ENCODE data around the gene C1R. TPM values are rescaled to one million over a fixed set of nuclear protein-coding genes. Genes with fewer than 3 reads are reported as not detected.

Gene C1R
- polyA plus RNA-seq, 1 of the 3 experiments (the other 2 are of a cell fraction), result 20.1 TPM

- Histone ChIP-seq H3K79me2 (ENCODE audit: insufficient read depth) (no peaks in the 10 kb centered on the region), H3K36me3 (replicated peaks in 1 of 2; ENCODE audit: control insufficient read depth in 1 of 2, insufficient read depth in 2 of 2, low read length in 1 of 2) (no peaks in the 10 kb centered on the region), H3K9ac (no peak overlapping the region), H3K9me2 (no peaks in the 10 kb centered on the region), H3K4me2 (no peak overlapping the region), H4K20me1 (ENCODE audit: insufficient read depth) (no peaks in the 10 kb centered on the region), H3K27ac (ENCODE audit: low read depth in 2 of 2, low read length in 1 of 2) (no peak overlapping the region), H3K9me3 (no peaks in the 10 kb centered on the region), H2AFZ (ENCODE audit: low read depth) (no peak overlapping the region), H3F3A (replicated peaks; ENCODE audit: insufficient read depth) (no peaks in the 10 kb centered on the region), H3K4me3 (ENCODE audit: low read depth in 2 of 2, low read length in 1 of 2) (no peak overlapping the region), H3K27me3 (ENCODE audit: insufficient read depth) (no peaks in the 10 kb centered on the region; the same call in 1 of the 2 replicates), H3K4me1 (ENCODE audit: control insufficient read depth in 1 of 2, insufficient read depth in 2 of 2, low read depth in 1 of 2, low read length in 1 of 2) (peaks cover 0 to 5% of the 10 kb centered on the region in 2 experiments; a peak in 1 of 4 replicates)
- no peak for DNase-seq
- TF ChIP-seq RXRA (IDR thresholded peaks at IDR 0.05; ENCODE audit: borderline replicate concordance, low read depth), result no peak
- TF ChIP-seq FOXM1 (IDR thresholded peaks at IDR 0.05; ENCODE audit: low read depth), result no peak
- CTCF ChIA-PET, result no interaction called here
- WGBS (ENCODE audit: low lambda C conversion rate), result 31% methylated on average over 2 of the region's 2 CpGs
- POLR2A ChIA-PET, result no interaction called here
Measured at GRCh38 chr12:7035463-7035862, 56.8 kb downstream of the C1R start.

GRCh38 chr12:7034464-7034863, 57.8 kb downstream of the C1R start:
- no peaks in the 10 kb centered on the region for H3K9me3 ChIP-seq
- H3K4me2 ChIP-seq, result no peak overlapping the region
- no peak overlapping the region for H3K27ac ChIP-seq (ENCODE audit: low read depth in 2 of 2, low read length in 1 of 2)
- no peak overlapping the region for H2AFZ ChIP-seq (ENCODE audit: low read depth)
- H3K4me1 ChIP-seq (ENCODE audit: control insufficient read depth in 1 of 2, insufficient read depth in 2 of 2, low read depth in 1 of 2, low read length in 1 of 2), result peaks cover 0 to 5% of the 10 kb centered on the region in 2 experiments; a peak in 1 of 4 replicates
- POLR2A ChIA-PET, result no interaction called here
- no peak for DNase-seq
- CTCF ChIA-PET, result interaction anchor here (1.6 kb wide), 1 partner anchor 8 kb away, joined by 7 read pairs; no protein-coding TSS in a partner anchor
- no peaks in the 10 kb centered on the region for H4K20me1 ChIP-seq (ENCODE audit: insufficient read depth)
- H3K36me3 ChIP-seq (replicated peaks in 1 of 2; ENCODE audit: control insufficient read depth in 1 of 2, insufficient read depth in 2 of 2, low read length in 1 of 2), result no peaks in the 10 kb centered on the region
- TF ChIP-seq NFIC (IDR thresholded peaks at IDR 0.05; ENCODE audit: borderline replicate concordance) (no peak), MXI1 (IDR thresholded peaks at IDR 0.05; ENCODE audit: low read depth, low read length) (no peak), IRF3 (IDR thresholded peaks at IDR 0.05; ENCODE audit: low read depth, low read length) (no peak), REST (IDR thresholded peaks at IDR 0.05; ENCODE audit: low read depth, low read length) (no peak), RAD21 (IDR thresholded peaks at IDR 0.05; ENCODE audit: low read length) (no peak), SMC3 (IDR thresholded peaks at IDR 0.05; ENCODE audit: low read depth, low read length) (no peak), FOSL2 (IDR thresholded peaks at IDR 0.05; ENCODE audit: borderline replicate concordance, low read depth) (no peak), MAX (IDR thresholded peaks at IDR 0.05; ENCODE audit: low read depth) (no peak), RXRA (IDR thresholded peaks at IDR 0.05; ENCODE audit: borderline replicate concordance, low read depth) (no peak), EZH2phosphoT487 (IDR thresholded peaks at IDR 0.05; ENCODE audit: borderline replicate concordance, low read depth) (no peak), ZBTB33 (IDR thresholded peaks at IDR 0.05; ENCODE audit: borderline replicate concordance, low read depth) (no peak)
- H3K9me2 ChIP-seq, result no peaks in the 10 kb centered on the region
- no peaks in the 10 kb centered on the region for H3K79me2 ChIP-seq (ENCODE audit: insufficient read depth)
- no peaks in the 10 kb centered on the region; the same call in 1 of the 2 replicates for H3K27me3 ChIP-seq (ENCODE audit: insufficient read depth)
- no peak overlapping the region for H3K4me3 ChIP-seq (ENCODE audit: low read depth in 2 of 2, low read length in 1 of 2)
- no peaks in the 10 kb centered on the region for H3F3A ChIP-seq (replicated peaks; ENCODE audit: insufficient read depth)
- WGBS (ENCODE audit: low lambda C conversion rate), result 10% methylated on average over 1 of the region's 1 CpG
- no peak overlapping the region for H3K9ac ChIP-seq

All from SK-N-SH (cell line).